T-cell (primary cell): ENCODE measurements around the gene CDH13. TPM values are rescaled to one million over a fixed set of nuclear protein-coding genes. Genes with fewer than 3 reads are reported as not detected.

ENCODE experiments used
- ATAC-seq, 4 experiments: fragments of 200-7000 bp in 3 of 4; fragments of 150-1000 bp in 1 of 4; cut with Tn5 transposase; replicated peaks in 1 of 4; 1 replicate in 3 of 4; 2 replicates in 1 of 4; pipeline ENCODE4 v1.10.0; 2021; ENCODE audit warnings: moderate library complexity in 3 of 4, mild to moderate bottlenecking in 2 of 4, moderate number of reproducible peaks in 1 of 4
- CTCF ChIA-PET, 2 donors: fragments of 300-600 bp; sonication (Branson Sonifier 250); formaldehyde crosslinking; loops; one replicate each; lab custom pipeline; 2022; ENCODE audit warnings: antibody characterized with exemption in 2 of 2; lab: Charles Lee
- POLR2A ChIA-PET, 2 donors: fragments of 300-600 bp; sonication (Branson Sonifier 250); formaldehyde crosslinking; loops; one replicate each; lab custom pipeline; 2022; ENCODE audit warnings: antibody characterized with exemption in 2 of 2; lab: Charles Lee
- DNase-seq, 35 experiments: peaks; one replicate each; pipeline versions ENCODE4 v3.0.0 to v3.0.0-alpha.2; 2013 to 2023
- H3K27ac ChIP-seq: one replicate; pipeline ENCODE4 v1.5.1; 2013; ENCODE audit warnings: low read length
- H3K27me3 ChIP-seq, 2 experiments: replicated peaks in 1 of 2; 1 replicate in 1 of 2; 2 replicates in 1 of 2; pipeline versions ENCODE4 v1.6.1 to v1.7.0; 2013; ENCODE audit warnings: low read length in 1 of 2, mixed read lengths in 1 of 2; ENCODE audit not compliant: control insufficient read depth in 2 of 2, insufficient read depth in 2 of 2; ENCODE audit errors: extremely low read depth in 1 of 2
- H3K36me3 ChIP-seq, 2 donors: 1 replicate in 1 of 2; 2 replicates in 1 of 2; pipeline versions ENCODE4 v1.6.1 to v1.7.0; 2013; ENCODE audit warnings: low read length in 1 of 2; ENCODE audit not compliant: control insufficient read depth in 2 of 2, insufficient read depth in 1 of 2; ENCODE audit errors: extremely low read depth in 1 of 2
- H3K4me1 ChIP-seq, 2 experiments: 1 replicate in 1 of 2; 2 replicates in 1 of 2; pipeline versions ENCODE4 v1.6.1 to v1.7.0; 2013; ENCODE audit warnings: low read length in 2 of 2, mixed read lengths in 1 of 2; ENCODE audit not compliant: insufficient read depth in 2 of 2, control insufficient read depth in 1 of 2; ENCODE audit errors: extremely low read depth in 1 of 2
- H3K4me3 ChIP-seq, 2 donors: 1 replicate in 1 of 2; 2 replicates in 1 of 2; pipeline versions ENCODE4 v1.5.1 to v1.7.0; 2013; ENCODE audit warnings: mild to moderate bottlenecking in 2 of 2, low read length in 1 of 2, moderate library complexity in 1 of 2; ENCODE audit not compliant: control insufficient read depth in 1 of 2; ENCODE audit errors: extremely low read depth in 1 of 2
- H3K9me3 ChIP-seq: 2 replicates; pipeline ENCODE4 v1.7.0; 2013
- H3K27ac Mint-ChIP-seq, 2 donors: one replicate each; pipeline ENCODE4 v1.8.0; 2020 to 2021; ENCODE audit warnings: mild to moderate bottlenecking in 2 of 2, mixed read lengths in 2 of 2
- H3K27me3 Mint-ChIP-seq, 2 donors: one replicate each; pipeline ENCODE4 v1.8.0; 2021 to 2022; ENCODE audit warnings: mixed read lengths in 2 of 2
- H3K36me3 Mint-ChIP-seq: one replicate; pipeline ENCODE4 v1.8.0; 2021; ENCODE audit warnings: mixed read lengths
- H3K4me1 Mint-ChIP-seq, 3 donors: one replicate each; pipeline ENCODE4 v1.8.0; 2020 to 2022; ENCODE audit warnings: mixed read lengths in 3 of 3, mild to moderate bottlenecking in 1 of 3
- H3K4me3 Mint-ChIP-seq, 3 donors: one replicate each; pipeline ENCODE4 v1.8.0; 2020 to 2022; ENCODE audit warnings: mild to moderate bottlenecking in 3 of 3, mixed read lengths in 3 of 3, moderate library complexity in 3 of 3
- H3K9me3 Mint-ChIP-seq, 3 donors: one replicate each; pipeline ENCODE4 v1.8.0; 2020 to 2022; ENCODE audit warnings: mixed read lengths in 3 of 3
- WGBS: methylation state at CpG from one replicate; pipeline ENCODE4 v1.1.5; 2013; ENCODE audit warnings: missing lambda C conversion rate; ENCODE audit not compliant: insufficient coverage; 5-methylcytosine and 5-hydroxymethylcytosine counted together
- total RNA-seq, 35 experiments: library from RNA in 6 of 35; stranded (reverse) in 6 of 35; fragments of 120-200 nt in 1 of 35; gene quantifications; one replicate each; pipeline versions ENCODE4 v1.2.1 to v1.2.4 and lab custom pipeline; 2013 to 2026

The CDH13 gene
- total RNA-seq, 5 donors from 2014 or later (not counting 1 experiment from before 2014, with no cell fraction given) = not detected

DNA sequence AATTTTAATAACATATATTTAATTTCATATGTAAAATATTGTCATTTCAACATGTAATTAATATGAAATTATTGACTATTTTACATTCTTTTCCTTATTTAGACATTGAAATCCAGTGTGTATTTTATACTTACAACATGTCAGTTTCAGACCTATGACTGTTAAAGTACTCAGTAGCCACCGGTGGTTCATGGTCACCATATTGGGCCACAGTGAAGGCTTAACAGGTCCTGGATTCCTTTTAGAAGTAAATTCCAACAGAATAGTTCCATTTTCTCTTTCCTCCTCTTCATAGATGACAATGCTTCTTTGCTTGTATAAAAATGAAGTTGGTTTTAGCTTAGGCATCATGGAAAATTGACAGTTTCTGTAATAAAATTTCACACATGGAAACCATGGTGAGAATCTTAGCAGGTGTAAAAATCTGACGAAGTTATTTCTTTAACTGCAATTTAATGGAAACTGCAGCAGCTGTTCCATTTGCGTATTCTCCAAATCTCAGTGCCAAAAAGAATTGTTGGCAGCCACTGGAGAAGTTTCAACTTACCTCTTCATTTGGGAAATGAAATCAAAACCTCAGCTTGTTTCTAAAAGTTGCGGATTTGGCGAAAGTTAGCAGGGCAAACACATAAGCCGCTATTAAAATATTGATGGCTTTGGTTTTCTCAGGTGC is 231.1 kb downstream of the CDH13 start:
- no peaks in the 10 kb centered on the region for H3K4me1 ChIP-seq
- ATAC-seq (no peak), DNase-seq (no peak)
- Mint-ChIP-seq H3K9me3 (peaks cover 2 to 4% (median 3%) of the 10 kb centered on the region in 3 donors), H3K27me3 (peaks cover 0 to 2% of the 10 kb centered on the region in 2 donors), H3K36me3 (no peaks in the 10 kb centered on the region), H3K27ac (no peak overlapping the region), H3K4me3 (no peak overlapping the region), H3K4me1 (no peaks in the 10 kb centered on the region)
- no peak overlapping the region for H3K4me3 ChIP-seq
- ChIA-PET POLR2A (no interaction called here), CTCF (no interaction called here)
- WGBS = 90% methylated on average over 1 of the region's 6 CpGs
- no peak overlapping the region for H3K27ac ChIP-seq
- H3K9me3 ChIP-seq = no peaks in the 10 kb centered on the region
- no peaks in the 10 kb centered on the region for H3K36me3 ChIP-seq
- H3K27me3 ChIP-seq = no peaks in the 10 kb centered on the region

DNA sequence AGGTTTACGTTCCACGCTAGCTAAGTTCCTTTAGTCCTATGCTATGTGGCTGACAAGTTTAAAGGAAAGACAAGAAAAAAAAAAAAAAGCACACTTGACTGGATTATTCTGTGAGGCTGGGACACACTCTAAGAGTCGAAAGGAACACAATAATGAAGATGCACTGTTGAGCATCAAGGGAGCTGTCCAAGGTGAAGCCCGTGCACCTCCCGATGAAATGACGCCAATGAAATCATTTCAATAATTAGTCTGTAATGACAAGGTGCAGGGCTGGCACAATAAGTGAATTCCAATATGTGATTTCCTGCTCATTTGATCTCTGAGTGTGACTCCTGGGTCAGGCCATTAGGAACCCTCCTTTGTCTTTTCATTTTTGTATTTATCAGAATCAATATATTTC is 232.9 kb downstream of the CDH13 start:
- Mint-ChIP-seq H3K27me3 (peaks cover 0 to 2% of the 10 kb centered on the region in 2 donors), H3K36me3 (no peaks in the 10 kb centered on the region), H3K27ac (no peak overlapping the region), H3K4me1 (no peaks in the 10 kb centered on the region), H3K9me3 (peaks cover 2 to 8% (median 3%) of the 10 kb centered on the region in 3 donors), H3K4me3 (no peak overlapping the region)
- Histone ChIP-seq H3K27ac (no peak overlapping the region), H3K4me1 (no peaks in the 10 kb centered on the region), H3K36me3 (no peaks in the 10 kb centered on the region), H3K27me3 (no peaks in the 10 kb centered on the region), H3K9me3 (no peaks in the 10 kb centered on the region), H3K4me3 (no peak overlapping the region)
- DNase-seq (no peak), ATAC-seq (no peak)
- POLR2A ChIA-PET = no interaction called here
- CTCF ChIA-PET = no interaction called here
- WGBS = 88% methylated on average over 4 of the region's 6 CpGs

DNA sequence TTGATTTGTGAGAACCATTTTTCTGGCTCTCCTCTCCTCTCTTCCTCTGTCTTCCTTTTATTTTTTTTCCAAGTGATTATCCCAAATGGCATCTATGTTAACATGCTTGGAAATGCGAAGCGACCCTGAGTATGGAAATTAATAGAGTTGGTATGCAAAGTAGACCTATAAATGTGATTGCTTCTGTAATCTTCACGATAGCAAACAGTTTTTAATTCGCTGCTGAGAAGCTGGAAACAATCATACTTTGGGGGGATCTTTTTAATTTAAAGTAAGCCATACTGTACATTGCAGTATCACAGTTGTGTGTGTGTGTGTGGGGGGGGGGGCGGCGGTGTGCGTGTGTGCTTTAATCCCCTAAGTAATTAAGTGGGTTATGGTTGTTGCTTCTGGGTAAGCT is 233.3 kb downstream of the CDH13 start:
- Histone ChIP-seq H3K27me3 (no peaks in the 10 kb centered on the region), H3K4me1 (no peaks in the 10 kb centered on the region), H3K27ac (no peak overlapping the region), H3K9me3 (no peaks in the 10 kb centered on the region), H3K36me3 (no peaks in the 10 kb centered on the region), H3K4me3 (no peak overlapping the region)
- DNase-seq = no peak
- H3K27ac Mint-ChIP-seq = no peak overlapping the region
- no peak overlapping the region for H3K4me3 Mint-ChIP-seq
- H3K36me3 Mint-ChIP-seq = no peaks in the 10 kb centered on the region
- WGBS = no CpG with 5 or more reads among the region's 7 CpGs
- CTCF ChIA-PET = no interaction called here
- peaks cover 0 to 2% of the 10 kb centered on the region in 2 donors for H3K27me3 Mint-ChIP-seq
- H3K9me3 Mint-ChIP-seq = peaks cover 3 to 8% (median 4%) of the 10 kb centered on the region in 3 donors
- H3K4me1 Mint-ChIP-seq = no peaks in the 10 kb centered on the region
- no peak for ATAC-seq
- POLR2A ChIA-PET = no interaction called here

DNA sequence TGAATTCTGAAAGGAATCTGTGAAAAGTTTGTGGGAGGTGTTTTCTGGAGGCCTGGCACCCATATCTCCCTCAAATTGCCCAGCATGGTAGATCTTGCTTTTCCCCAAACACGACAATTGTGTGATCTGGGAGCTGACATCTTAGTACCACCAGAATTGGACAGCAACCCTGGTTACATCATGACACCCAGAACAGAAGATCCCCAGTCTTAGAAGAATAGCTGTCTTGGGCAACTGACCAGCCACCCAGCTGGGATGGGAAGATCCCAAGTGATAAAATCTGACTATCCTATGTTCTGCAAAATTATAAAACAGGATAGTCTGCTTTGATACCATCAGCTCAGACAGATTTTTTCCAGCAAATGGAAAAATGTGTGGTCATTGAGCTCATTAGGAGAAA is 235.3 kb downstream of the CDH13 start:
- Mint-ChIP-seq H3K36me3 (no peaks in the 10 kb centered on the region), H3K4me1 (no peaks in the 10 kb centered on the region), H3K4me3 (no peak overlapping the region), H3K9me3 (peaks cover 6 to 8% (median 6%) of the 10 kb centered on the region in 3 donors), H3K27me3 (no peaks in the 10 kb centered on the region), H3K27ac (no peak overlapping the region)
- Histone ChIP-seq H3K4me3 (no peak overlapping the region), H3K9me3 (no peaks in the 10 kb centered on the region), H3K27me3 (no peaks in the 10 kb centered on the region), H3K4me1 (no peaks in the 10 kb centered on the region), H3K27ac (no peak overlapping the region), H3K36me3 (no peaks in the 10 kb centered on the region)
- no peak for DNase-seq
- ATAC-seq = no peak
- ChIA-PET POLR2A (no interaction called here), CTCF (no interaction called here)
- WGBS = 60% methylated on average over 1 of the region's 1 CpG

DNA sequence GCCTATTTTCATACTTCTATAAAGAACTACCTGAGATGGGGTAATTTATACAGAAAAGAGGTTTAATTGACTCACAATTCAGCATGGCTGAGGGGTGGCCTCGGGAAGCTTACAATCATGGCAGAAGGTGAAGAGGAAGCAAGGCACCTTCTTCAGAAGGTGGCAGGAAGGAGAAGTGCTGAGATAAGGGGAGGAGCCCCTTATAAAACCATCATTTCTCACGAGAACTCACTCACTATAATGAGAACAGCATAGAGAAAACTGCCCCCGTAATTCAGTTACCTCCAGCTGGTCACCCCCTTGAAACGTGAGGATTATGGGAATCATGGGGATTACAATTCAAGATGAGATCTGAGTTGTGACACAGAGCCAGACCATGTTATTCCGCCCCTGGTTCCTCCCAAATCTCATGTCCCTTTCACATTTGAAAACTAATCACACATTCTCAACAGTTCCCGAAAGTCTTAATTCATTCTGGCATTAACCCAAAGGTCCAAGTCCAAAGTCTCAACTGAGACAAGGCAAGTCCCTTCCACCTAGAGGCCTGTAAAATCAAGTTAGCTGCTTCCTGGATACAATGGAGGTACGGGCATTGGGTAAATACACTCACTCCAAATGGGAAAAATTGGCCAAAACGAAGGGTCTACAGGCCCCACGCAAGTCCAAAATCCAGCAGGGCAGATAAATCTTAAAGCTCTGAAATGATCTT is 237.7 kb downstream of the CDH13 start:
- Mint-ChIP-seq H3K27ac (no peak overlapping the region), H3K36me3 (no peaks in the 10 kb centered on the region), H3K4me1 (no peaks in the 10 kb centered on the region), H3K27me3 (no peaks in the 10 kb centered on the region), H3K4me3 (no peak overlapping the region), H3K9me3 (peaks cover 6 to 11% (median 8%) of the 10 kb centered on the region in 3 donors)
- POLR2A ChIA-PET = no interaction called here
- Histone ChIP-seq H3K4me3 (no peak overlapping the region), H3K36me3 (no peaks in the 10 kb centered on the region), H3K4me1 (no peaks in the 10 kb centered on the region), H3K27ac (no peak overlapping the region), H3K9me3 (no peaks in the 10 kb centered on the region), H3K27me3 (no peaks in the 10 kb centered on the region)
- CTCF ChIA-PET = no interaction called here
- WGBS = 75% methylated on average over 4 of the region's 9 CpGs
- ATAC-seq = no peak
- DNase-seq = no peak

DNA sequence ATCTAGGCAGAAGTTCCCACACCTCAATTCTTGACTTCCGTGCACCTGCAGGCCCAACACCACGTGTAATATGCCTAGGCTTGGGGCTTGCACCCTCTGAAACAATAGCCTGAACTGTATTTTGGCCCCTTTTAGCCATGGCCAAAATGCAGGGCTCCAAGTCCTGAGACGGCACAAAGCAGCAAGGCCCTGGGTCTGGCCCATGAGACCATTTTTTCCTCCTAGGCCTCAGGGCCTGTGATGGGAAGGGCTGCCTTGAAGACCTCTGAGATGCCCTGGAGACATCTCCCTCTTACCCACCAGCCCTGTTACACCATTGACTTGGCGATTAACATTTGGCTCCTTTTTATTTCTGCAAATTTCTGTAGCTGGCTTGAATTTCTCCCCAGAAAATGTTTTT is 238.6 kb downstream of the CDH13 start:
- Histone ChIP-seq H3K4me3 (no peak overlapping the region), H3K4me1 (no peaks in the 10 kb centered on the region), H3K27ac (no peak overlapping the region), H3K9me3 (no peaks in the 10 kb centered on the region), H3K27me3 (no peaks in the 10 kb centered on the region), H3K36me3 (no peaks in the 10 kb centered on the region)
- WGBS = 78% methylated on average over 4 of the region's 4 CpGs
- peaks cover 8 to 10% (median 8%) of the 10 kb centered on the region in 3 donors for H3K9me3 Mint-ChIP-seq
- no peaks in the 10 kb centered on the region for H3K27me3 Mint-ChIP-seq
- ChIA-PET CTCF (no interaction called here), POLR2A (no interaction called here)
- DNase-seq (no peak), ATAC-seq (no peak)
- no peak overlapping the region for H3K4me3 Mint-ChIP-seq
- no peak overlapping the region for H3K27ac Mint-ChIP-seq
- no peaks in the 10 kb centered on the region for H3K36me3 Mint-ChIP-seq
- no peaks in the 10 kb centered on the region for H3K4me1 Mint-ChIP-seq
